ENCODE results near the gene SHMT2. TPM values are rescaled to one million over a fixed set of nuclear protein-coding genes. Genes with fewer than 3 reads are reported as not detected.

Gene SHMT2
- total and polyA plus RNA-seq, 2 of the 4 experiments (the other 2 are of a cell fraction), result 266 to 364 TPM

GRCh38 chr12:57243521-57244311 lies 14.2 kb downstream of the SHMT2 start:
- Histone ChIP-seq H3K27ac (ENCODE audit: insufficient read depth, low read length) (no peak overlapping the region), H3K14ac (replicated peaks; ENCODE audit: low read depth, low read length) (no peak overlapping the region), H3K36me3 (ENCODE audit: control insufficient read depth, insufficient read depth, low read length) (no peaks in the 10 kb centered on the region), H3K56ac (ENCODE audit: extremely low read depth, insufficient read depth, low read length) (no peak overlapping the region), H2AFZ (replicated peaks; ENCODE audit: low read length, poor library complexity) (peak overlapping the region; percentile 86), H3K4me1 (ENCODE audit: control insufficient read depth, insufficient read depth, low read length) (peaks cover 17% of the 10 kb centered on the region), H3K9me1 (ENCODE audit: insufficient read depth, low read length) (0 out of 2 replicates have a peak, but pooled peaks cover 7% of the 10 kb centered on the region), H3K79me1 (ENCODE audit: low read depth in 1 of 2, low read length in 2 of 2) (peaks cover 0 to 10% of the 10 kb centered on the region in 2 experiments; a peak in 1 of 4 replicates), H2BK120ac (ENCODE audit: low read depth, low read length) (no peak overlapping the region), H3K4me3 (ENCODE audit: insufficient read depth, low read depth, low read length) (peak overlapping the region; percentile 34; the same call in 1 of the 2 replicates), H3K4me2 (ENCODE audit: low read depth, low read length) (peak overlapping the region; percentile 81), H3K4ac (ENCODE audit: low read depth, low read length) (no peak overlapping the region), H2AK9ac (replicated peaks; ENCODE audit: low read depth, low read length, poor library complexity) (peak overlapping the region; percentile 56), H3K23ac (ENCODE audit: low read depth, low read length) (no peak overlapping the region), H2AK5ac (ENCODE audit: low read depth, low read length) (no peak overlapping the region), H3K18ac (ENCODE audit: low read depth, low read length) (no peak overlapping the region), H4K20me1 (ENCODE audit: insufficient read depth, low read length) (peaks cover 34% of the 10 kb centered on the region; the same call in 1 of the 2 replicates), H4K91ac (ENCODE audit: insufficient read depth, low read depth, low read length) (no peak overlapping the region), H3K9ac (ENCODE audit: low read depth, low read length) (no peak overlapping the region; the same call in 1 of the 2 replicates), H2BK5ac (ENCODE audit: low read depth, low read length, poor library complexity, severe bottlenecking) (no peak overlapping the region), H3K9me3 (ENCODE audit: control insufficient read depth, insufficient read depth, low read length) (no peaks in the 10 kb centered on the region), H3K27me3 (ENCODE audit: control insufficient read depth, insufficient read depth, low read length) (peaks cover 6% of the 10 kb centered on the region; the same call in 1 of the 2 replicates), H4K8ac (ENCODE audit: low read depth in 2 of 2, low read length in 2 of 2) (no peak overlapping the region), H4K5ac (ENCODE audit: low read depth, low read length) (no peak overlapping the region), H2BK15ac (ENCODE audit: low read depth, low read length) (no peak overlapping the region), H2BK20ac (ENCODE audit: low read depth, low read length) (no peak overlapping the region)
- in situ Hi-C loops (cut with MboI; ENCODE audit: low sequenced_read_pairs), result no loop called here
- no peak for TF ChIP-seq MXI1 (IDR thresholded peaks at IDR 0.05; ENCODE audit: borderline replicate concordance, low read depth, low read length)
- no peak for TF ChIP-seq MAZ (IDR thresholded peaks at IDR 0.05; ENCODE audit: borderline replicate concordance, low read depth, low read length)
- peak; percentile 77 for TF ChIP-seq CTCF (conservative IDR thresholded peaks at IDR 0.05; ENCODE audit: low read depth, low read length)
- TF ChIP-seq RAD21 (IDR thresholded peaks at IDR 0.05; ENCODE audit: low read length), result peak; percentile 53
- no peak for TF ChIP-seq MAFK (IDR thresholded peaks at IDR 0.05; ENCODE audit: low read depth, low read length)
- peak; percentile 47 for TF ChIP-seq SMC3 (IDR thresholded peaks at IDR 0.05; ENCODE audit: low read depth, low read length)
- TF ChIP-seq BHLHE40 (IDR thresholded peaks at IDR 0.05; ENCODE audit: low read depth, low read length), result no peak
- no peak for TF ChIP-seq USF2 (IDR thresholded peaks at IDR 0.05; ENCODE audit: low read depth, low read length)
- TF ChIP-seq ELK1 (IDR thresholded peaks at IDR 0.05; ENCODE audit: borderline replicate concordance, low read depth, low read length), result no peak
- TF ChIP-seq CEBPB (IDR thresholded peaks at IDR 0.05; ENCODE audit: low read depth, low read length), result no peak
- no peak for TF ChIP-seq POLR2A (IDR thresholded peaks at IDR 0.05; ENCODE audit: low read depth, low read length)
- no peak for TF ChIP-seq RCOR1 (IDR thresholded peaks at IDR 0.05; ENCODE audit: insufficient replicate concordance, low read length)
- peak; percentile 10; the same call in 1 of the 2 replicates for ATAC-seq (ENCODE audit: low read depth)
- CTCF ChIA-PET, result interaction anchor here (1.4 to 5.8 kb wide), 4 partner anchors 14 to 31 kb away, joined by 5 to 47 read pairs (median 8); partner anchors contain the start of gene SHMT2
- DNase-seq, result peak; percentile 56
- intact Hi-C loops (cut with micrococcal nuclease), result loop anchor here (1.0 to 5.0 kb wide), 2 partner anchors 30 to 131 kb away; partner anchors contain the start of gene STAT6
- dilution Hi-C loops (cut with HindIII; ENCODE audit: low sequenced_read_pairs, unreplicated experiment), result no loop called here
- POLR2A ChIA-PET (ENCODE audit: unreplicated experiment), result no interaction called here
- WGBS, 2 experiments (ENCODE audit: extremely low coverage in 2 of 2, insufficient read length in 1 of 2), result 0% methylated on average over 1 of the region's 41 CpGs; no CpG with 5 or more reads in 1 of the 2 experiments
- no TSS peak for BruUV-seq (replicated peaks)

Measured in IMR-90 (cell line).